Prostate gland (tissue), 2 donors: ENCODE results near the gene ZNF837.

Source experiments
- POLR2A ChIP-seq: fragments of 450-650 bp; IDR thresholded peaks from one replicate; pipeline ENCODE4 v1.6.1; 2016; ENCODE audit warnings: antibody characterized with exemption, mild to moderate bottlenecking
- POLR2AphosphoS5 ChIP-seq: sonication (generic); formaldehyde crosslinking; IDR thresholded peaks from one replicate; pipeline ENCODE4 v1.6.1; 2017; ENCODE audit warnings: antibody characterized with exemption
- TF ChIP-seq, protein P1 (sequence below), 4 experiments: fragments of 200-600 bp in 2 of 4; fragments of 450-650 bp in 2 of 4; sonication (generic) in 2 of 4; IDR thresholded peaks; 1 replicate in 3 of 4; 2 replicates in 1 of 4; pipeline ENCODE4 v1.5.1; 2016 to 2019; ENCODE audit warnings: antibody characterized with exemption in 4 of 4, mild to moderate bottlenecking in 2 of 4, moderate library complexity in 2 of 4

DNA sequence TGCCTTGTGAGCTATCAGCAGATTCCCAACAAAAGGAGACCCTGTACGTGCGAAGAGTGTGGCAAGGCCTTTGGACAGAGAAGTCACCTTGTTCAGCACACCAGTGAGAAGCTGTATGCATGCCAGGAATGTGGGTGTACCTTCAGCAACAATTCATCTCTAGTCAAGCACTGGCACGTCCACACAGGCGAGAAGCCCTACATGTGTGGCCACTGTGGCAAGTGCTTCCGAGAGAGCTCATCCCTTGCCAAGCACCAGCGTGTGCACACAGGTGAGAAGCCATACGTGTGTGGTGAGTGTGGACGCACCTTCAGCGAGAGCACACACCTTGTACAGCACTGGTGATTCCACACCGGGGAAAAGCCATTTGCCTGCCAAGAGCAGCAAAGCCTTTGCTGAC lies 61.6 kb downstream of the ZNF837 start:
- TF ChIP-seq, protein P1, sequence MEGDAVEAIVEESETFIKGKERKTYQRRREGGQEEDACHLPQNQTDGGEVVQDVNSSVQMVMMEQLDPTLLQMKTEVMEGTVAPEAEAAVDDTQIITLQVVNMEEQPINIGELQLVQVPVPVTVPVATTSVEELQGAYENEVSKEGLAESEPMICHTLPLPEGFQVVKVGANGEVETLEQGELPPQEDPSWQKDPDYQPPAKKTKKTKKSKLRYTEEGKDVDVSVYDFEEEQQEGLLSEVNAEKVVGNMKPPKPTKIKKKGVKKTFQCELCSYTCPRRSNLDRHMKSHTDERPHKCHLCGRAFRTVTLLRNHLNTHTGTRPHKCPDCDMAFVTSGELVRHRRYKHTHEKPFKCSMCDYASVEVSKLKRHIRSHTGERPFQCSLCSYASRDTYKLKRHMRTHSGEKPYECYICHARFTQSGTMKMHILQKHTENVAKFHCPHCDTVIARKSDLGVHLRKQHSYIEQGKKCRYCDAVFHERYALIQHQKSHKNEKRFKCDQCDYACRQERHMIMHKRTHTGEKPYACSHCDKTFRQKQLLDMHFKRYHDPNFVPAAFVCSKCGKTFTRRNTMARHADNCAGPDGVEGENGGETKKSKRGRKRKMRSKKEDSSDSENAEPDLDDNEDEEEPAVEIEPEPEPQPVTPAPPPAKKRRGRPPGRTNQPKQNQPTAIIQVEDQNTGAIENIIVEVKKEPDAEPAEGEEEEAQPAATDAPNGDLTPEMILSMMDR (IDR thresholded peaks at IDR 0.05), result no peak
- TF ChIP-seq POLR2AphosphoS5 (no peak), POLR2A (no peak)
